Esophagus muscularis mucosa (tissue), 4 donors: ENCODE results near the gene CXCR6.

ENCODE experiments used
- EP300 ChIP-seq: sonication (generic); formaldehyde crosslinking; IDR thresholded peaks from one replicate; pipeline ENCODE4 v1.6.1; 2017; ENCODE audit warnings: antibody characterized with exemption
- POLR2A ChIP-seq: fragments of 450-650 bp; IDR thresholded peaks from one replicate; pipeline ENCODE4 v1.6.1; 2017; ENCODE audit warnings: antibody characterized with exemption, moderate library complexity, mild to moderate bottlenecking, low read depth
- POLR2AphosphoS5 ChIP-seq, 2 donors: sonication (generic); formaldehyde crosslinking; IDR thresholded peaks; one replicate each; pipeline ENCODE4 v1.6.1; 2017; ENCODE audit warnings: antibody characterized with exemption in 2 of 2
- TF ChIP-seq, protein P1 (sequence below), 3 experiments: fragments of 200-600 bp in 2 of 3; fragments of 450-650 bp in 1 of 3; sonication (generic) in 2 of 3; IDR thresholded peaks; one replicate each; pipeline ENCODE4 v1.5.1; 2017 to 2019; ENCODE audit warnings: antibody characterized with exemption in 3 of 3, mild to moderate bottlenecking in 2 of 3, moderate library complexity in 1 of 3

DNA sequence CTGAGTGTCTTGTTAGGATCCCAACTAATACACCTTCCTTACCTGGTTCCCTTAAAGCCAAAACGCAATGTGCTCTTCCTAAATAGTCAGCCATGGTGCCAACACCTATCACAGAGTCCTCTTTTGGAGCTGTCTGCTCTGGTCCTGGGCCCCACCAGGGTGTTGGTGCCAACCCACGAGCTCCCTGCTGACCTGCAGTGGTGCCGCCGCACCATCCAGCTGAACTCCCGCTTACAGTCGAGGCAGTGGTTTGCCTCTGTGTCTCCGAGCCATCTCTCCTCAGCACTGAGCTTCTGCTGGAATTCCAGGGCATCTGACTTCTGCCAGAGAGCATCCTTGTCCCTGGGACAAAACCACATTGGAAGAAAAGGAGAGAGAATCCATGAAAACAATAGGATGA lies 15.9 kb downstream of the CXCR6 start:
- TF ChIP-seq POLR2A (no peak), POLR2AphosphoS5 (IDR thresholded peaks at IDR 0.05) (no peak), EP300 (no peak)
- TF ChIP-seq, protein P1, sequence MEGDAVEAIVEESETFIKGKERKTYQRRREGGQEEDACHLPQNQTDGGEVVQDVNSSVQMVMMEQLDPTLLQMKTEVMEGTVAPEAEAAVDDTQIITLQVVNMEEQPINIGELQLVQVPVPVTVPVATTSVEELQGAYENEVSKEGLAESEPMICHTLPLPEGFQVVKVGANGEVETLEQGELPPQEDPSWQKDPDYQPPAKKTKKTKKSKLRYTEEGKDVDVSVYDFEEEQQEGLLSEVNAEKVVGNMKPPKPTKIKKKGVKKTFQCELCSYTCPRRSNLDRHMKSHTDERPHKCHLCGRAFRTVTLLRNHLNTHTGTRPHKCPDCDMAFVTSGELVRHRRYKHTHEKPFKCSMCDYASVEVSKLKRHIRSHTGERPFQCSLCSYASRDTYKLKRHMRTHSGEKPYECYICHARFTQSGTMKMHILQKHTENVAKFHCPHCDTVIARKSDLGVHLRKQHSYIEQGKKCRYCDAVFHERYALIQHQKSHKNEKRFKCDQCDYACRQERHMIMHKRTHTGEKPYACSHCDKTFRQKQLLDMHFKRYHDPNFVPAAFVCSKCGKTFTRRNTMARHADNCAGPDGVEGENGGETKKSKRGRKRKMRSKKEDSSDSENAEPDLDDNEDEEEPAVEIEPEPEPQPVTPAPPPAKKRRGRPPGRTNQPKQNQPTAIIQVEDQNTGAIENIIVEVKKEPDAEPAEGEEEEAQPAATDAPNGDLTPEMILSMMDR (IDR thresholded peaks at IDR 0.05): no peak
